ENCODE data around the gene ANKIB1.
"Not testable (repeated sequence)": the region's sequence is repeated elsewhere in the genome, so short reads cannot be mapped to it uniquely, and the experiment has no call there.

ANKIB1 gene

DNA sequence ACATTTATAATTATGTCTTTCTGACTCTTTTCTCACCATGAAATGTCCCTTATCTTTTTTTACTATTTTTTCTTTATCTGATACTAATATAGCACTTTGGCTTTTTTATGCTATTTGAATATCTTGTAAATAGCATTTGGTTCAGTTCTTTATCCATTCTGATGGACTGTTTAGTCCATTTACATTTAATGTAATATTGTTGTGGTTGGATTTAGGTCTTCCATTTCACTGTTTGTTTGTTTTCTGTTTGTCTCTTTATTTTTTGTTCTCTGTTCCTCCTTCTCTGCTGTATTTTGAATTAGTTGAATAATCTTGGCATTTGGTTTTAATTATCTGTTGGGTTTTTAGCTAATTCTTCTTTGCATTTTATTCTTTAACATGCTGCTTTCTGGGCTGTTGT is 89.8 kb downstream of the ANKIB1 start:
- TF ChIP-seq TAF1 (IDR thresholded peaks at IDR 0.05; ENCODE audit: borderline replicate concordance, low read depth, low read length) (no peak), POLR2AphosphoS5 (IDR thresholded peaks at IDR 0.05; ENCODE audit: low read depth, low read length) (no peak), POLR2A (IDR thresholded peaks at IDR 0.05; ENCODE audit: low read depth, low read length) (no peak)
- DNase-seq (ENCODE audit: insufficient read length) = no peak
- no peak for FAIRE-seq

DNA sequence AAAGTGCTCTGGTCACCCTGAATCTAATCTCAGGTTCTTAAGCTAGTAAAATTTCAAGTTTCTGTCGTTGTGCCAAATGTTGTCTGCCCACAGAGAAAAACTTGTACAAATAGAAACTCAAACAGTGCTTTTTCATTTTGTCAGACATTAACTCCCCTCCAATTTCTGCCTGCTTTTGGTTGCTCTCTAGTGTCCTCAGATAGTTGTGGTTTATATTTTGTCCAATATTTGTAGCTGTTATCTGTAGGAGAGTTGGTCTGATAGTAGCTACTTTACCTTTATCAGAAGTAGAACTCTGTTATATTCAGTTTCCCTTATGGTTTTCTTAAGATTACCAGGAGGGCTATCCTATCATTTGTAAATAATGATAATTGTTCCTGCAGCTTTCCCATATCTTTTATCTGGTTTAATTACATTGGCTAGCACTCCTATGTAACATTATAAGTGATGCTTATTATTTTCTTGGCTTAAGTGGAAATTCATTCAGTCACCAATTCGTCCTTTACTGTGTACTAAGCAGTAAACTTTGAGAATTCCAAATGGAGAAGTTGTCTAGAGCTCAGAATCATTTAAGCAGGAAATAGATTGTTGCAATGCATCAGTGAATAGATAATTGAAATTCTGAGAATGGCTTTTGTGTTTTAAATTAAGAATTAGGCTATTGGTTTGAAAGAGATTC is 91.0 kb downstream of the ANKIB1 start:
- DNase-seq (ENCODE audit: insufficient read length) (no peak), FAIRE-seq (no peak)

DNA sequence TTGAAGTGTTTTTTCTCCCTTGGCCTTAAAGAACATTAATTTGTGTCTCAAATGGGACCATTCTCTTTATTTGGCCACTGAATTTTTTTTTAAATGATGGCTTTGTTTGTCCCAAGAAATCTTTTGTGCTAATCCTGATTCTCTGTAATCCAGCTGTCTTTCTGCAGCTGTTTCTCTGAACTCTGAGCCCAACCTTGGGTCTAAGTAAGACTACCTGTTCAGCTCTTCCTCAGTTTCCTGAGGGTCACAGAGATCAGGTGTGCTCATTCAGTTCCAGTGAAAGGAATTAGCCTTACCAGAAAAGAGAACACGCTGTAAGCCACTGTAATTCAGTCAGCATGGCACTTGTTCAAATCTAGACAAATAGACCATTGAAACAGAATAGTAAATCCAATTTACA is 94.2 kb downstream of the ANKIB1 start:
- no peak for DNase-seq (ENCODE audit: insufficient read length)
- TF ChIP-seq TAF1 (IDR thresholded peaks at IDR 0.05; ENCODE audit: borderline replicate concordance, low read depth, low read length) = no peak
- no peak for TF ChIP-seq POLR2A (IDR thresholded peaks at IDR 0.05; ENCODE audit: low read depth, low read length)
- no peak for TF ChIP-seq POLR2AphosphoS5 (IDR thresholded peaks at IDR 0.05; ENCODE audit: low read depth, low read length)
- FAIRE-seq = no peak

More for the DNA sequence above, 91.0 kb downstream of the ANKIB1 start:
- TF ChIP-seq POLR2A (IDR thresholded peaks at IDR 0.05; ENCODE audit: low read depth, low read length) (no peak), TAF1 (IDR thresholded peaks at IDR 0.05; ENCODE audit: borderline replicate concordance, low read depth, low read length) (no peak)

DNA sequence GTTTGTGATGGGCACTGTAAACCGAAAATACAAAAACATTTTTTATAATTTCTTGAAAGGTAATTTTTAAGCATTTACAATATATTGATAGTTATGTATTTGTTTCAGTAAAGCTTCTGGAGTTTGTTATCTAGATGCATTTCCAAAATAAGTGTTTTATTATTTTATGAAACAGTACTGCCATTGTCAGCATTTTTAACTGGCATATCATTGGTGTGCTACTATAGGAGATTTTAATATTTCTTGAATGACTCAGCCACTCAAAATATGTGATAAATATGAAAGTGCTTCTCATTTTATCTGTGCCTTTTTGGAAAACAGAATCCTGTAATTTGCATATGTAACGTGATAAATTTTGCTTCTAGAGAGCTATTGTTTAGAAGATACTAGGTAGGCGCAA is 97.9 kb downstream of the ANKIB1 start:
- DNase-seq (ENCODE audit: insufficient read length) = no peak
- TF ChIP-seq POLR2AphosphoS5 (IDR thresholded peaks at IDR 0.05; ENCODE audit: low read depth, low read length) (no peak), POLR2A (IDR thresholded peaks at IDR 0.05; ENCODE audit: low read depth, low read length) (no peak), TAF1 (IDR thresholded peaks at IDR 0.05; ENCODE audit: borderline replicate concordance, low read depth, low read length) (no peak)
- FAIRE-seq = no peak

DNA sequence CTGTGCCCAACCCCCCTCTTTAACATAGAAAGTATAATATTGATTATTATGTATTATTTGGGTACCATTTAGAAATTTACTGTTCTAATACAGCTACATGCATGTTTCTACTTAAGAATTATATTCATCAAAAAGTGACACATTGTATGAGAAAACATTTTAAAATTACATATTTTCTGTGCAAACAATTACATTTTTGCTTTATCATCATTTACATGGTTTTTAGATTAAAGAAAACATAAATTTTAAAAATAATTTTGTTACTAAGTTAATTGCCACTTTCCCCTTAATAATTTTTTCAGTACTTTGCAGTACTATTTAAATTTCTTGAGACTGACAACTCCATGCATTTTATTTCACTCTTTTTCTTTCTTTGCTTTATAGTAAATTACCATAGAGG is 106.2 kb downstream of the ANKIB1 start:
- DNase-seq (ENCODE audit: insufficient read length) (no peak), FAIRE-seq (no peak)
- TF ChIP-seq POLR2AphosphoS5 (IDR thresholded peaks at IDR 0.05; ENCODE audit: low read depth, low read length) = no peak
- TF ChIP-seq TAF1 (IDR thresholded peaks at IDR 0.05; ENCODE audit: borderline replicate concordance, low read depth, low read length) = no peak
- TF ChIP-seq POLR2A (IDR thresholded peaks at IDR 0.05; ENCODE audit: low read depth, low read length) = no peak

DNA sequence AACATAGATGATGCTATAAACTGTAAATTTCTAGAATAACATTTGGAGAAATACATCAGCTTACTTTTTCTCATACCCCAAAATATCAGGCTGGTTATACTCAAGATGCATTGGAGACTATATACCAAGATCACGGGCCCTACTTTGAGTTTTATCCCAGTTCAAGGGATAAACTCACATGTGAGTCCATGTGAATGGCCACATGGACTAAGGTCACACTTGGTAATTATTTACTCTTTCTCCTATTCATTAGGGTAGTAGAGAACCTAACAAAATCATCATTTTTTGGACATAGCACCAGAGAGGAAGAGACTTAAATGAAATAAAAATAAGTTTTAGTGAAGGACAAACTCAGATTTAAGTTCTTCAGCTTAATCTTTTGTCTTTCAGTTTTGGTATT is 108.4 kb downstream of the ANKIB1 start:
- FAIRE-seq (peak; percentile 9), DNase-seq (ENCODE audit: insufficient read length) (no peak)
- TF ChIP-seq POLR2A (IDR thresholded peaks at IDR 0.05; ENCODE audit: low read depth, low read length) (no peak), TAF1 (IDR thresholded peaks at IDR 0.05; ENCODE audit: borderline replicate concordance, low read depth, low read length) (no peak), POLR2AphosphoS5 (IDR thresholded peaks at IDR 0.05; ENCODE audit: low read depth, low read length) (no peak)

DNA sequence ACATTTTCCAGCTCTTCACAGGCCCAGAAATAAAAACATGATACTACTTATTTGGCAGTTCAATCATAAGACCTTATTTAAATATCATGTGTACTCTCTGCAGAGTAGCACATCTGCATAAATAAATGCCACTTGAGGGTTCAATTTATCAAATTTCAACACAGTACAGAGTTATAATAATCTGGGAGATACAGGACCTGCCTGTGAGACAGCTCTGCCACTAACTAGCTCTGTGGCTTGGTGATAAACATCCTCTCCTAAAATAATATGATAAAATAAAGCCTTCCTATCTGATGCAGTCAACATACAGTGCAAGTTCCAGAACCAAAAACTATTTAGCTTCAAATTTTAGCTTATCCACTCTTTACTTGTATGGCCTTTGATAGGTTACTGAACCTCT is 110.6 kb downstream of the ANKIB1 start:
- no peak for TF ChIP-seq TAF1 (IDR thresholded peaks at IDR 0.05; ENCODE audit: borderline replicate concordance, low read depth, low read length)
- TF ChIP-seq POLR2A (IDR thresholded peaks at IDR 0.05; ENCODE audit: low read depth, low read length) = no peak
- TF ChIP-seq POLR2AphosphoS5 (IDR thresholded peaks at IDR 0.05; ENCODE audit: low read depth, low read length) = no peak
- DNase-seq (ENCODE audit: insufficient read length) = no peak
- no peak for FAIRE-seq

DNA sequence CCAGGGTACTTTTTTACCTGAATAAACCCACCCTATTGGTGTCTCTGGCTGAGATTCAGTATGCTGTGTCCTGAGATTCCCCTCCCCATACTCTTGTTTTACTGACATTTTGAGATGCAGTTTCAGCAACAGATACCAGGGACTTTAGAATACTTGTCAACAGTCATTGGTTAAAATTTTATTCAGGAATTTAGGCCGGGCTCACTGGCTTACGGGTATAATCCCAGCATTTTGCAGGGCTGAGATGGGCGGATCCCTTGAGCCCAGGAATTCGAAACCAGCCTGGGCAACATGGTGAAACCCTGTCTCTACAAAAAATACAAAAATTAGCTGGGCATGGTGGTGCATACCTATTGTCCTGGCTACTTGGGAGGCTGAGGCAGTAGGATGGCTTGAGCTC is 111.5 kb downstream of the ANKIB1 start:
- TF ChIP-seq POLR2A (IDR thresholded peaks at IDR 0.05; ENCODE audit: low read depth, low read length) (no peak), TAF1 (IDR thresholded peaks at IDR 0.05; ENCODE audit: borderline replicate concordance, low read depth, low read length) (no peak), POLR2AphosphoS5 (IDR thresholded peaks at IDR 0.05; ENCODE audit: low read depth, low read length) (no peak)
- FAIRE-seq (no peak), DNase-seq (ENCODE audit: insufficient read length) (no peak)

DNA sequence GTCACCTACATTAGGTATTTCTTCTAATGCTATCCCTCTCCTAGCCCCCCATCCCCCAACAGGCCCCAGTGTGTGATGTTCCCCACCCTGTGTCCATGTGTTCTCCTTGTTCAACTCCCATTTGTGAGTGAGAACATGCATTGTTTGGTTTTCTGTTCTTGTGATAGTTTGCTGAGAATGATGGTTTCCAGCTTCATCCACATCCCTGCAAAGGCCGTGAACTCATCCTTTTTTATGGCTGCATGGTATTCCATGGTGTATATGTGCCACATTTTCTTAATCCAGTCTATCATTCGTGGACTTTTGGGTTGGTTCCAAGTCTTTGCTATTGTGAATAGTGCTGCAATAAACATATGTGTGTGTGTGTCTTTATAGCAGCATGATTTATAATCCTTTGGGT is 113.4 kb downstream of the ANKIB1 start:
- DNase-seq (ENCODE audit: insufficient read length); FAIRE-seq: not testable (repeated sequence)

DNA sequence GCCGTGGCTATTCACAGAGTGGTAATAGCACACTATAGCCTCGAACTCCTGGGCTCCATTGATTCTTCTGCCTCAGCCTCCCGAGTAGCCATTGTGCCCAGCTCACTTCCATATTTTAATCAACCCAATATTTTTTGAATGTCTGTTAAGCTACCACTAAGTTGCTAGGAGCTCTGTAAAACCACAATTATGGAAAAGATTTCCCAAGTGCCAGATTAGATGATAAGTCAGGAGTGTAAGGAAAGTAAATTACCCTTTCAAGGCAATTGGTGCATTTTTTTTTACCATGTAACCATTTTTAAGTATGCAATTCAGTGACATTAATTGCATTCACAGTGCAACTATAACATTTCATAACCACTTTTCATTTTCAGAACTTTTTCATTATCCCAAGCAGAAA is 114.0 kb downstream of the ANKIB1 start:
- no peak for TF ChIP-seq POLR2AphosphoS5 (IDR thresholded peaks at IDR 0.05; ENCODE audit: low read depth, low read length)
- TF ChIP-seq TAF1 (IDR thresholded peaks at IDR 0.05; ENCODE audit: borderline replicate concordance, low read depth, low read length) = no peak
- no peak for TF ChIP-seq POLR2A (IDR thresholded peaks at IDR 0.05; ENCODE audit: low read depth, low read length)
- FAIRE-seq (no peak), DNase-seq (ENCODE audit: insufficient read length) (no peak)

DNA sequence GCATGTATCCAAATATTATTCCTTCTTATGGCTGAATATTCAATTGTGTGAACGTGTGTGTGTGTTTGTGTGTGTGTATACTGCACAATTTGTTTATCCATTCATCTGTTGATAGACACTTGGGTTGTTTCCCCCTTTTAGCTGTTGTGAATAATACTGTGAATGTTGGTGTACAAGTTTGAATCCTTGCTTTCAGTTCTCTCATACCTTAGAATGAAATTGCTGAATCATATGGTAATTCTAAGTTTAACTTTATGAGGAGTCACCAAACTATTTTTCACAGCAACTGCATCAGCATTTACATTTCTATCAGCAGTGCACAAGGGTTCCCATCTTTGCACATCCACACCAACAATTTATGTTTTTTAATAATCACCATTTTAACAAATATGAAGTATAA is 114.6 kb downstream of the ANKIB1 start:
- DNase-seq (ENCODE audit: insufficient read length) (no peak), FAIRE-seq (peak; percentile 21)
- TF ChIP-seq POLR2A (IDR thresholded peaks at IDR 0.05; ENCODE audit: low read depth, low read length) = no peak
- no peak for TF ChIP-seq POLR2AphosphoS5 (IDR thresholded peaks at IDR 0.05; ENCODE audit: low read depth, low read length)

DNA sequence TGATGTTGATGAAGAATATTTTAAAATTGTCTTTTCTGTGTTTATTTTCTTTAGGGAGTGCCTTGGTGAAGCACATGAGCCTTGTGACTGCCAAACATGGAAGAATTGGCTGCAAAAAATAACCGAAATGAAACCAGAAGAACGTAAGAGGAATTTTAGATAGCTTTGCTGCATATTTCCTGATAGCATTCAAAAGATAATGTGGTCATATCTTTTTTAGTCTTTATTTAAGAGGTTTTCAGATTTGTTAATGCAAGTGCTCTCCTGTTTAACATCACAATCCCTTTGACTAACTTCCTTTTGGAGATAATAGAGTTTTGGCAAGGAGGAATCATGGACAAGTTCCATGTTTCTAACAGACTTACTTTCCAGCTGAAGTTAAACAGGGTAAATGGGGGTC is 116.4 kb downstream of the ANKIB1 start:
- DNase-seq (ENCODE audit: insufficient read length) = no peak
- TF ChIP-seq POLR2A (IDR thresholded peaks at IDR 0.05; ENCODE audit: low read depth, low read length) (no peak), TAF1 (IDR thresholded peaks at IDR 0.05; ENCODE audit: borderline replicate concordance, low read depth, low read length) (no peak), POLR2AphosphoS5 (IDR thresholded peaks at IDR 0.05; ENCODE audit: low read depth, low read length) (no peak)
- no peak for FAIRE-seq

DNA sequence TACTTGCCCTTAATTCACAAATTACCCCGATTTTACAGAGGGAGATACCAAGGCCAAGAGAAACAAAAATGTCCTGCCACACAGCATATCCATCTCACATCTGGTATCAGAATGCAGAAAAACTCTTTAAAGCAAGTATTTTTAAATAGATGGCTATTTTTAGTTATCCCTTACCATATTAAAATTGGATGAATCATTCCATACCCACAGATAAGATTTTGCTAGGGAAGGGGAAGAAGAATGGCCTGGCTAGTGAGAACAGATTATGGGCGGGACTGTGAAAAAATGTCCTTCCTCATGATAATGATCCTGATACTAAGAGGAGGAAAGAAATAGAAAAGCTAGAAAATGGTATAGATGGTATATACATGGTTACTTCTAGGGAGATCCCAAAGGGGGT is 121.0 kb downstream of the ANKIB1 start:
- no peak for TF ChIP-seq POLR2AphosphoS5 (IDR thresholded peaks at IDR 0.05; ENCODE audit: low read depth, low read length)
- TF ChIP-seq TAF1 (IDR thresholded peaks at IDR 0.05; ENCODE audit: borderline replicate concordance, low read depth, low read length) = no peak
- TF ChIP-seq POLR2A (IDR thresholded peaks at IDR 0.05; ENCODE audit: low read depth, low read length) = no peak
- no peak for FAIRE-seq

More for the DNA sequence above, 121.0 kb downstream of the ANKIB1 start:
- no peak for DNase-seq (ENCODE audit: insufficient read length)
